WTC11 (cell line): ENCODE results near the gene SHROOM3. TPM values are rescaled to one million over a fixed set of nuclear protein-coding genes. Genes with fewer than 3 reads are reported as not detected.
A peak's percentile ranks its signal among the peaks of the same experiment; 100 is the strongest.

ENCODE experiments used
- ATAC-seq: fragments of 200-7000 bp; cut with Tn5 transposase; 2 replicates; pipeline ENCODE4 v1.10.0; 2021; ENCODE audit warnings: mild to moderate bottlenecking, moderate library complexity
- CTCF ChIA-PET: fragments of 300-600 bp; sonication (Branson Sonifier 250); formaldehyde crosslinking; loops from one replicate; lab custom pipeline; 2021; ENCODE audit warnings: antibody characterized with exemption; lab: Charles Lee
- POLR2A ChIA-PET: fragments of 350-600 bp; sonication (Branson Sonifier 250); formaldehyde crosslinking; loops from one replicate; lab custom pipeline; 2021; ENCODE audit warnings: antibody characterized with exemption; lab: Charles Lee
- DNase-seq: peaks from one replicate; pipeline ENCODE4 v3.0.0; 2021; ENCODE audit warnings: low spot score
- H3K27ac Mint-ChIP-seq: 2 replicates; pipeline ENCODE4 v1.8.0; 2021; ENCODE audit warnings: mixed read lengths
- H3K27me3 Mint-ChIP-seq: 2 replicates; pipeline ENCODE4 v1.8.0; 2021; ENCODE audit warnings: low read depth, mild to moderate bottlenecking, moderate library complexity, mixed read lengths
- H3K36me3 Mint-ChIP-seq: 2 replicates; pipeline ENCODE4 v1.8.0; 2021; ENCODE audit warnings: mixed read lengths
- H3K4me1 Mint-ChIP-seq: 2 replicates; pipeline ENCODE4 v1.8.0; 2022; ENCODE audit warnings: mixed read lengths
- H3K4me3 Mint-ChIP-seq: 2 replicates; pipeline ENCODE4 v1.8.0; 2021; ENCODE audit warnings: mild to moderate bottlenecking, moderate library complexity, mixed read lengths
- H3K9me3 Mint-ChIP-seq: 2 replicates; pipeline ENCODE4 v1.8.0; 2021; ENCODE audit warnings: mixed read lengths
- AFF4 ChIP-seq: sonication (generic); formaldehyde crosslinking; IDR thresholded peaks from 2 replicates; pipeline ENCODE4 v1.8.1; 2023; ENCODE audit warnings: mild to moderate bottlenecking, missing genetic modification reagents, borderline replicate concordance
- AR ChIP-seq: fragments of 250-450 bp; sonication (Bioruptor Pico); IDR thresholded peaks from 2 replicates; pipeline ENCODE4 v1.9.0; 2021; ENCODE audit warnings: mild to moderate bottlenecking
- ATF1 ChIP-seq: sonication (generic); formaldehyde crosslinking; IDR thresholded peaks from 2 replicates; pipeline ENCODE4 v1.8.1; 2023; ENCODE audit warnings: mild to moderate bottlenecking, moderate library complexity, missing genetic modification reagents
- ATF3 ChIP-seq: sonication (generic); formaldehyde crosslinking; conservative IDR thresholded peaks from 2 replicates; pipeline ENCODE4 v1.8.1; 2022; ENCODE audit warnings: mild to moderate bottlenecking, missing genetic modification reagents
- CBFB ChIP-seq: sonication (generic); formaldehyde crosslinking; IDR thresholded peaks from 2 replicates; pipeline ENCODE4 v1.8.1; 2022; ENCODE audit warnings: mild to moderate bottlenecking, low read depth, missing genetic modification reagents
- CTCF ChIP-seq: fragments of 200-600 bp; IDR thresholded peaks from 2 replicates; pipeline ENCODE4 v1.8.0; 2022; ENCODE audit warnings: antibody characterized with exemption
- E2F5 ChIP-seq: sonication (generic); formaldehyde crosslinking; IDR thresholded peaks from 2 replicates; pipeline ENCODE4 v1.8.1; 2022; ENCODE audit warnings: mild to moderate bottlenecking, moderate library complexity, missing genetic modification reagents
- ERG ChIP-seq: fragments of 250-450 bp; sonication (Bioruptor Pico); IDR thresholded peaks from 2 replicates; pipeline ENCODE4 v1.8.0; 2021; ENCODE audit warnings: mild to moderate bottlenecking
- FOXJ3 ChIP-seq: sonication (generic); formaldehyde crosslinking; IDR thresholded peaks from 2 replicates; pipeline ENCODE4 v1.9.0; 2021; ENCODE audit warnings: missing genetic modification reagents, mild to moderate bottlenecking, borderline replicate concordance
- HMGXB4 ChIP-seq: sonication (generic); formaldehyde crosslinking; IDR thresholded peaks from 2 replicates; pipeline ENCODE4 v1.8.1; 2023; ENCODE audit warnings: mild to moderate bottlenecking, moderate library complexity, missing genetic modification reagents
- SOX15 ChIP-seq: fragments of 250-450 bp; sonication (Bioruptor Pico); IDR thresholded peaks from 2 replicates; pipeline ENCODE4 v1.9.0; 2021; ENCODE audit warnings: mild to moderate bottlenecking
- SP1 ChIP-seq: sonication (generic); formaldehyde crosslinking; conservative IDR thresholded peaks from 2 replicates; pipeline ENCODE4 v1.8.1; 2022; ENCODE audit warnings: missing genetic modification reagents
- STAT6 ChIP-seq: sonication (generic); formaldehyde crosslinking; conservative IDR thresholded peaks from 2 replicates; pipeline ENCODE4 v1.8.1; 2023; ENCODE audit warnings: mild to moderate bottlenecking, low read depth, missing genetic modification reagents, moderate library complexity
- TEAD1 ChIP-seq: sonication (generic); formaldehyde crosslinking; IDR thresholded peaks from 2 replicates; pipeline ENCODE4 v1.8.0; 2022; ENCODE audit warnings: mild to moderate bottlenecking, missing genetic modification reagents
- TEAD4 ChIP-seq: sonication (generic); formaldehyde crosslinking; IDR thresholded peaks from 2 replicates; pipeline ENCODE4 v1.8.0; 2022; ENCODE audit warnings: mild to moderate bottlenecking, missing genetic modification reagents
- ZNF281 ChIP-seq: sonication (generic); formaldehyde crosslinking; IDR thresholded peaks from 2 replicates; pipeline ENCODE4 v1.8.0; 2023; ENCODE audit warnings: mild to moderate bottlenecking, missing genetic modification reagents
- ZNF396 ChIP-seq: fragments of 250-450 bp; sonication (Bioruptor Pico); IDR thresholded peaks from 2 replicates; pipeline ENCODE4 v1.8.0; 2021; ENCODE audit warnings: mild to moderate bottlenecking, moderate library complexity, borderline replicate concordance
- ZNF416 ChIP-seq: fragments of 250-450 bp; sonication (Bioruptor Pico); IDR thresholded peaks from 2 replicates; pipeline ENCODE4 v1.9.0; 2021; ENCODE audit warnings: mild to moderate bottlenecking, inconsistent platforms
- total RNA-seq: library from RNA; stranded (reverse); gene quantifications from 3 replicates; pipeline ENCODE4 v1.2.3, GENCODE V29; 2021

SHROOM3 gene
- total RNA-seq, 1 experiment from 2014 or later = 71.9 TPM

GRCh38 chr4:76458297-76458696 lies 23.3 kb downstream of the SHROOM3 start:
- Mint-ChIP-seq H3K4me1 (peaks cover 35% of the 10 kb centered on the region), H3K4me3 (no peak overlapping the region), H3K27ac (peak overlapping the region; percentile 96), H3K27me3 (no peaks in the 10 kb centered on the region), H3K36me3 (peaks cover 19% of the 10 kb centered on the region), H3K9me3 (peaks cover 18% of the 10 kb centered on the region)
- CTCF ChIA-PET = interaction anchor here (1.6 to 2.3 kb wide), 3 partner anchors 23 to 47 kb away, joined by 6 to 9 read pairs (median 8); partner anchors contain the start of gene SHROOM3
- no peak for DNase-seq
- POLR2A ChIA-PET = no interaction called here
- ATAC-seq = no peak
- no peak for TF ChIP-seq AR (CRISPR knock-in tag)
- TF ChIP-seq STAT6 = no peak
- no peak for TF ChIP-seq TEAD1 (CRISPR knock-in tag)
- TF ChIP-seq ZNF281 (CRISPR knock-in tag) = no peak
- no peak for TF ChIP-seq HMGXB4 (CRISPR knock-in tag)
- no peak for TF ChIP-seq SP1 (CRISPR knock-in tag)
- no peak for TF ChIP-seq ATF3 (CRISPR knock-in tag)
- TF ChIP-seq CBFB (CRISPR knock-in tag) = no peak
- no peak for TF ChIP-seq CTCF
- TF ChIP-seq TEAD4 (CRISPR knock-in tag) = no peak
- no peak for TF ChIP-seq SOX15 (CRISPR knock-in tag)
- no peak for TF ChIP-seq AFF4
- TF ChIP-seq ATF1 (CRISPR knock-in tag) = no peak
- no peak for TF ChIP-seq ZNF416
- no peak for TF ChIP-seq E2F5
- no peak for TF ChIP-seq ERG (CRISPR knock-in tag)
- no peak for TF ChIP-seq FOXJ3 (CRISPR knock-in tag)
- TF ChIP-seq ZNF396 (CRISPR knock-in tag) = no peak
